CD14-positive monocyte (primary cell): ENCODE results near the gene ITGA11. TPM values are rescaled to one million over a fixed set of nuclear protein-coding genes. Genes with fewer than 3 reads are reported as not detected.

ENCODE experiments used
- DNase-seq, 3 donors: peaks; one replicate each; pipeline ENCODE4 v3.0.0-alpha.2; 2011 to 2022
- H2AFZ ChIP-seq: 2 replicates; pipeline ENCODE4 v1.6.0; 2012; ENCODE audit warnings: mild to moderate bottlenecking, low read depth, low read length, inconsistent platforms; ENCODE audit not compliant: insufficient read depth, poor library complexity, severe bottlenecking
- H3K27ac ChIP-seq, 2 donors: 1 replicate in 1 of 2; 2 replicates in 1 of 2; pipeline ENCODE4 v1.5.1; 2012 to 2013; ENCODE audit warnings: low read length in 2 of 2, control low read depth in 1 of 2, inconsistent platforms in 1 of 2, low read depth in 1 of 2, mild to moderate bottlenecking in 1 of 2
- H3K27me3 ChIP-seq, 2 donors: one replicate each; pipeline versions ENCODE4 v1.6.0 to v1.6.1; 2011 to 2013; ENCODE audit warnings: low read length in 2 of 2; ENCODE audit not compliant: control insufficient read depth in 2 of 2, insufficient read depth in 2 of 2
- H3K36me3 ChIP-seq, 2 donors: replicated peaks in 1 of 2; 1 replicate in 1 of 2; 2 replicates in 1 of 2; pipeline versions ENCODE4 v1.5.1 to v1.6.1; 2012 to 2013; ENCODE audit warnings: low read length in 2 of 2, control low read depth in 1 of 2, inconsistent platforms in 1 of 2, mild to moderate bottlenecking in 1 of 2; ENCODE audit not compliant: insufficient read depth in 2 of 2, control insufficient read depth in 1 of 2
- H3K4me1 ChIP-seq, 2 donors: 1 replicate in 1 of 2; 2 replicates in 1 of 2; pipeline versions ENCODE4 v1.5.1 to v1.6.1; 2012 to 2013; ENCODE audit warnings: low read length in 2 of 2, control low read depth in 1 of 2, inconsistent platforms in 1 of 2, mild to moderate bottlenecking in 1 of 2, moderate library complexity in 1 of 2; ENCODE audit not compliant: insufficient read depth in 2 of 2, control insufficient read depth in 1 of 2
- H3K4me2 ChIP-seq: replicated peaks from 2 replicates; pipeline ENCODE3; 2012; ENCODE audit warnings: low read length, moderate library complexity, mild to moderate bottlenecking; ENCODE audit not compliant: poor library complexity, severe bottlenecking; ENCODE audit errors: extremely low read depth
- H3K4me3 ChIP-seq, 3 experiments: fragments of 200-600 bp in 1 of 3; sonication (generic) in 1 of 3; replicated peaks in 1 of 3; 1 replicate in 2 of 3; 2 replicates in 1 of 3; pipeline ENCODE4 v1.5.1; 2011 to 2013; ENCODE audit warnings: low read length in 3 of 3, mild to moderate bottlenecking in 3 of 3, control low read depth in 2 of 3, low read depth in 2 of 3, inconsistent platforms in 1 of 3, moderate library complexity in 1 of 3
- H3K79me2 ChIP-seq: 2 replicates; pipeline ENCODE4 v1.6.0; 2012; ENCODE audit warnings: mild to moderate bottlenecking, control low read depth, inconsistent platforms, low read length, moderate library complexity; ENCODE audit not compliant: insufficient read depth
- H3K9ac ChIP-seq: 2 replicates; pipeline ENCODE4 v1.6.0; 2017; ENCODE audit warnings: low read length, mild to moderate bottlenecking; ENCODE audit not compliant: insufficient read depth, poor library complexity, severe bottlenecking
- H3K9me3 ChIP-seq, 2 donors: replicated peaks in 1 of 2; 1 replicate in 1 of 2; 2 replicates in 1 of 2; pipeline versions ENCODE4 v1.5.1 to v1.6.1; 2012 to 2013; ENCODE audit warnings: low read length in 2 of 2, control low read depth in 1 of 2; ENCODE audit not compliant: control insufficient read depth in 1 of 2, insufficient read depth in 1 of 2
- H4K20me1 ChIP-seq: 2 replicates; pipeline ENCODE4 v1.6.0; 2012; ENCODE audit warnings: mild to moderate bottlenecking, low read length, control low read depth, moderate library complexity; ENCODE audit not compliant: insufficient read depth
- H3K27ac Mint-ChIP-seq, 7 donors: one replicate each; pipeline ENCODE4 v1.8.0; 2020; ENCODE audit warnings: mild to moderate bottlenecking in 7 of 7, mixed read lengths in 7 of 7, moderate library complexity in 6 of 7, inconsistent platforms in 2 of 7
- H3K27me3 Mint-ChIP-seq, 3 donors: one replicate each; pipeline ENCODE4 v1.8.0; 2021 to 2022; ENCODE audit warnings: low read depth in 3 of 3, mild to moderate bottlenecking in 3 of 3, mixed read lengths in 3 of 3, moderate library complexity in 3 of 3, inconsistent platforms in 1 of 3
- H3K36me3 Mint-ChIP-seq, 2 donors: one replicate each; pipeline ENCODE4 v1.8.0; 2020; ENCODE audit warnings: mixed read lengths in 2 of 2, inconsistent platforms in 1 of 2, mild to moderate bottlenecking in 1 of 2
- H3K4me1 Mint-ChIP-seq: one replicate; pipeline ENCODE4 v1.8.0; 2020; ENCODE audit warnings: mild to moderate bottlenecking, mixed read lengths
- H3K4me3 Mint-ChIP-seq, 2 donors: one replicate each; pipeline ENCODE4 v1.8.0; 2020; ENCODE audit warnings: mild to moderate bottlenecking in 2 of 2, mixed read lengths in 2 of 2, moderate library complexity in 1 of 2
- H3K9me3 Mint-ChIP-seq, 7 donors: one replicate each; pipeline ENCODE4 v1.8.0; 2020 to 2022; ENCODE audit warnings: mixed read lengths in 7 of 7, mild to moderate bottlenecking in 6 of 7, moderate library complexity in 6 of 7, inconsistent platforms in 2 of 7
- WGBS: methylation state at CpG from one replicate; pipeline ENCODE4 v1.1.5; 2013; ENCODE audit warnings: missing lambda C conversion rate; ENCODE audit not compliant: insufficient coverage; 5-methylcytosine and 5-hydroxymethylcytosine counted together
- intact Hi-C, 2 donors: fragments of 100-400 bp; cut with micrococcal nuclease; formaldehyde crosslinking; loops; one replicate each; pipeline versions ENCODE4 v1.15.0 to v1.15.1; 2023
- polyA plus RNA-seq, 3 donors: library from polyadenylated mRNA; depleted of rRNA in 1 of 3; unstranded in 2 of 3; stranded (reverse) in 1 of 3; fragments of 300-500 nt in 2 of 3; fragments of >200 nt in 1 of 3; fragmentation: Illumina TruSeq in 2 of 3; gene quantifications; 1 replicate in 2 of 3; 2 replicates in 1 of 3; pipeline ENCODE4 v1.2.3, GENCODE V29; 2012 to 2021
- TF ChIP-seq, protein P1 (sequence below): fragments of 200-600 bp; IDR thresholded peaks from one replicate; pipeline ENCODE4 v1.8.0; 2022; ENCODE audit warnings: antibody characterized with exemption, mild to moderate bottlenecking

The ITGA11 gene
- polyA plus RNA-seq, 3 donors: under 0.01 to 0.01 TPM; not detected in 1

- no CpG with 5 or more reads among the region's 2 CpGs for WGBS
- TF ChIP-seq, protein P1, sequence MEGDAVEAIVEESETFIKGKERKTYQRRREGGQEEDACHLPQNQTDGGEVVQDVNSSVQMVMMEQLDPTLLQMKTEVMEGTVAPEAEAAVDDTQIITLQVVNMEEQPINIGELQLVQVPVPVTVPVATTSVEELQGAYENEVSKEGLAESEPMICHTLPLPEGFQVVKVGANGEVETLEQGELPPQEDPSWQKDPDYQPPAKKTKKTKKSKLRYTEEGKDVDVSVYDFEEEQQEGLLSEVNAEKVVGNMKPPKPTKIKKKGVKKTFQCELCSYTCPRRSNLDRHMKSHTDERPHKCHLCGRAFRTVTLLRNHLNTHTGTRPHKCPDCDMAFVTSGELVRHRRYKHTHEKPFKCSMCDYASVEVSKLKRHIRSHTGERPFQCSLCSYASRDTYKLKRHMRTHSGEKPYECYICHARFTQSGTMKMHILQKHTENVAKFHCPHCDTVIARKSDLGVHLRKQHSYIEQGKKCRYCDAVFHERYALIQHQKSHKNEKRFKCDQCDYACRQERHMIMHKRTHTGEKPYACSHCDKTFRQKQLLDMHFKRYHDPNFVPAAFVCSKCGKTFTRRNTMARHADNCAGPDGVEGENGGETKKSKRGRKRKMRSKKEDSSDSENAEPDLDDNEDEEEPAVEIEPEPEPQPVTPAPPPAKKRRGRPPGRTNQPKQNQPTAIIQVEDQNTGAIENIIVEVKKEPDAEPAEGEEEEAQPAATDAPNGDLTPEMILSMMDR: no peak
- Histone ChIP-seq H3K9ac (no peak overlapping the region), H3K4me1 (no peaks in the 10 kb centered on the region), H3K36me3 (no peaks in the 10 kb centered on the region), H3K79me2 (no peaks in the 10 kb centered on the region), H3K9me3 (no peaks in the 10 kb centered on the region), H3K4me2 (no peak overlapping the region), H3K4me3 (no peak overlapping the region), H2AFZ (peak overlapping the region; percentile 8), H4K20me1 (no peaks in the 10 kb centered on the region), H3K27me3 (peaks cover 10 to 31% of the 10 kb centered on the region in 2 donors), H3K27ac (no peak overlapping the region)
- H3K9me3 Mint-ChIP-seq: no peaks in the 10 kb centered on the region
- no peaks in the 10 kb centered on the region for H3K4me1 Mint-ChIP-seq
- intact Hi-C loops: no loop called here
- DNase-seq: no peak
- no peaks in the 10 kb centered on the region for H3K36me3 Mint-ChIP-seq
- peaks cover 4 to 19% (median 16%) of the 10 kb centered on the region in 3 donors for H3K27me3 Mint-ChIP-seq
- peak overlapping the region in 1 of 2 donors; percentile 11 for H3K4me3 Mint-ChIP-seq
- no peak overlapping the region for H3K27ac Mint-ChIP-seq
Observed at GRCh38 chr15:68264282-68264681, 167.7 kb downstream of the ITGA11 start.

- H2AFZ ChIP-seq: no peak overlapping the region
- H3K36me3 Mint-ChIP-seq: no peaks in the 10 kb centered on the region
- H4K20me1 ChIP-seq: no peaks in the 10 kb centered on the region
- H3K27me3 Mint-ChIP-seq: peaks cover 4 to 19% (median 16%) of the 10 kb centered on the region in 3 donors
- H3K9me3 Mint-ChIP-seq: no peaks in the 10 kb centered on the region
- H3K79me2 ChIP-seq: no peaks in the 10 kb centered on the region
- no peak overlapping the region for H3K4me3 ChIP-seq
- no peaks in the 10 kb centered on the region for H3K4me1 Mint-ChIP-seq
- H3K9me3 ChIP-seq: no peaks in the 10 kb centered on the region
- no peaks in the 10 kb centered on the region for H3K36me3 ChIP-seq
- DNase-seq: no peak
- H3K4me3 Mint-ChIP-seq: no peak overlapping the region
- no peak overlapping the region for H3K27ac ChIP-seq
- H3K4me1 ChIP-seq: no peaks in the 10 kb centered on the region
- intact Hi-C loops: no loop called here
- TF ChIP-seq, protein P1: no peak
- H3K27ac Mint-ChIP-seq: no peak overlapping the region
- WGBS: no CpG with 5 or more reads among the region's 5 CpGs
- no peak overlapping the region for H3K9ac ChIP-seq
- H3K27me3 ChIP-seq: peaks cover 10 to 28% of the 10 kb centered on the region in 2 donors
- H3K4me2 ChIP-seq: no peak overlapping the region
Observed at GRCh38 chr15:68262514-68263356, 169.2 kb downstream of the ITGA11 start.
